Neural progenitor cell (in vitro differentiated cells): ENCODE data around the gene ORMDL3. TPM values are rescaled to one million over a fixed set of nuclear protein-coding genes. Genes with fewer than 3 reads are reported as not detected.

Source experiments
- DNase-seq: peaks from one replicate; pipeline ENCODE4 v3.0.0-alpha.2; 2016; ENCODE audit warnings: low spot score
- H2AFZ ChIP-seq: fragments of 200-600 bp; sonication (generic); replicated peaks from 2 replicates; pipeline ENCODE4 v1.6.1; 2016; ENCODE audit warnings: antibody characterized with exemption
- H3F3A ChIP-seq: fragments of 200-600 bp; sonication (generic); 2 replicates; pipeline ENCODE4 v1.6.1; 2016; ENCODE audit warnings: antibody characterized with exemption, low read depth
- H3K27ac ChIP-seq: fragments of 200-600 bp; sonication (generic); 2 replicates; pipeline ENCODE4 v1.5.1; 2016; ENCODE audit warnings: mild to moderate bottlenecking
- H3K27me3 ChIP-seq: fragments of 200-600 bp; sonication (generic); 2 replicates; pipeline ENCODE4 v1.6.1; 2016; ENCODE audit warnings: mild to moderate bottlenecking, moderate library complexity
- H3K36me3 ChIP-seq: fragments of 200-600 bp; sonication (generic); 2 replicates; pipeline ENCODE4 v1.5.1; 2016
- H3K4me1 ChIP-seq: fragments of 200-600 bp; sonication (generic); 2 replicates; pipeline ENCODE4 v1.6.1; 2016; ENCODE audit warnings: mixed run types
- H3K4me2 ChIP-seq: fragments of 200-600 bp; sonication (generic); 2 replicates; pipeline ENCODE4 v1.6.1; 2016
- H3K4me3 ChIP-seq: fragments of 200-600 bp; sonication (generic); 2 replicates; pipeline ENCODE4 v1.5.1; 2016
- H3K79me2 ChIP-seq: fragments of 200-600 bp; sonication (generic); 2 replicates; pipeline ENCODE4 v1.6.1; 2016; ENCODE audit warnings: low read depth
- H3K9ac ChIP-seq: fragments of 200-600 bp; sonication (generic); 2 replicates; pipeline ENCODE4 v1.6.1; 2016
- H3K9me3 ChIP-seq: fragments of 200-600 bp; sonication (generic); 2 replicates; pipeline ENCODE4 v1.5.1; 2016; ENCODE audit warnings: low read depth
- H4K20me1 ChIP-seq: fragments of 200-600 bp; sonication (generic); 2 replicates; pipeline ENCODE4 v1.6.1; 2016; ENCODE audit warnings: low read depth
- H3K27ac Mint-ChIP-seq: 3 replicates; pipeline ENCODE4 v1.8.0; 2021; ENCODE audit warnings: mixed read lengths
- H3K27me3 Mint-ChIP-seq: 2 replicates; pipeline ENCODE4 v1.8.0; 2022; ENCODE audit warnings: low read depth, mild to moderate bottlenecking, inconsistent platforms, moderate library complexity, mixed read lengths; ENCODE audit not compliant: insufficient read depth
- H3K36me3 Mint-ChIP-seq: 3 replicates; pipeline ENCODE4 v1.8.0; 2021; ENCODE audit warnings: mixed read lengths
- H3K4me1 Mint-ChIP-seq: 3 replicates; pipeline ENCODE4 v1.8.0; 2021; ENCODE audit warnings: mixed read lengths
- H3K4me3 Mint-ChIP-seq: 3 replicates; pipeline ENCODE4 v1.8.0; 2021; ENCODE audit warnings: mild to moderate bottlenecking, moderate library complexity, mixed read lengths
- H3K9me3 Mint-ChIP-seq: 3 replicates; pipeline ENCODE4 v1.8.0; 2020; ENCODE audit warnings: mixed read lengths
- EZH2 ChIP-seq: fragments of 200-600 bp; sonication (generic); IDR thresholded peaks from 2 replicates; pipeline ENCODE4 v1.6.1; 2017; ENCODE audit warnings: antibody characterized with exemption, mild to moderate bottlenecking, moderate library complexity
- EZH2phosphoT487 ChIP-seq: fragments of 200-600 bp; sonication (generic); IDR thresholded peaks from 2 replicates; pipeline ENCODE4 v1.6.1; 2017; ENCODE audit warnings: antibody characterized with exemption
- total RNA-seq: library from RNA; depleted of rRNA; stranded (reverse); fragments of >200 nt; gene quantifications from 2 replicates; pipeline ENCODE4 v1.2.3, GENCODE V29; 2015; ENCODE audit warnings: low replicate concordance
- TF ChIP-seq, protein P1 (sequence below): fragments of 200-600 bp; sonication (generic); IDR thresholded peaks from 2 replicates; pipeline ENCODE4 v1.5.1; 2017; ENCODE audit warnings: antibody characterized with exemption, mild to moderate bottlenecking

Gene ORMDL3
- total RNA-seq, 1 donor from 2014 or later, result 29.3 TPM

DNA sequence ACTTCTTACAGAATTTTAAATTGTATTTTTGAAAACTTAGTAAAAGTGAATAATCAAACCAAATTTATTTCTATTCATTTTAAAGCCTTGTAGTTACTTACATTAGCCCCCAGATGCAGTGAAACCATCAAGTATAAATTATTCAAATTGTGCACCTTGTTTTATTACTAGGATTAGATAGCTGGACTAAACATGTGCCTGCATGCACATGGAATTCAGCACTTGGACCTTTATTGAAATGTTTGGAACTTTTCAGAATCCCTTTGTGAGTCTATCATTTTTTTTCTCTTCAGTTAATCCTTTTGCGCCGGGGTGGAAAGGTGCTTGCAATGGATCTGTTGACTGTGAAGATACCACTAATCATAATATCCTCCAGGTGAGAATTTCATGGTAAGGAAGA is 54.6 kb downstream of the ORMDL3 start:
- Histone ChIP-seq H3K9ac (no peak overlapping the region), H3K36me3 (no peaks in the 10 kb centered on the region), H3K4me3 (no peak overlapping the region), H3K4me2 (no peak overlapping the region), H3K27ac (no peak overlapping the region), H3K79me2 (no peaks in the 10 kb centered on the region), H3K4me1 (no peaks in the 10 kb centered on the region), H3K9me3 (no peaks in the 10 kb centered on the region), H3F3A (no peaks in the 10 kb centered on the region), H3K27me3 (peaks cover 25% of the 10 kb centered on the region), H2AFZ (no peak overlapping the region), H4K20me1 (no peaks in the 10 kb centered on the region)
- TF ChIP-seq EZH2phosphoT487 (no peak), EZH2 (no peak)
- TF ChIP-seq, protein P1, sequence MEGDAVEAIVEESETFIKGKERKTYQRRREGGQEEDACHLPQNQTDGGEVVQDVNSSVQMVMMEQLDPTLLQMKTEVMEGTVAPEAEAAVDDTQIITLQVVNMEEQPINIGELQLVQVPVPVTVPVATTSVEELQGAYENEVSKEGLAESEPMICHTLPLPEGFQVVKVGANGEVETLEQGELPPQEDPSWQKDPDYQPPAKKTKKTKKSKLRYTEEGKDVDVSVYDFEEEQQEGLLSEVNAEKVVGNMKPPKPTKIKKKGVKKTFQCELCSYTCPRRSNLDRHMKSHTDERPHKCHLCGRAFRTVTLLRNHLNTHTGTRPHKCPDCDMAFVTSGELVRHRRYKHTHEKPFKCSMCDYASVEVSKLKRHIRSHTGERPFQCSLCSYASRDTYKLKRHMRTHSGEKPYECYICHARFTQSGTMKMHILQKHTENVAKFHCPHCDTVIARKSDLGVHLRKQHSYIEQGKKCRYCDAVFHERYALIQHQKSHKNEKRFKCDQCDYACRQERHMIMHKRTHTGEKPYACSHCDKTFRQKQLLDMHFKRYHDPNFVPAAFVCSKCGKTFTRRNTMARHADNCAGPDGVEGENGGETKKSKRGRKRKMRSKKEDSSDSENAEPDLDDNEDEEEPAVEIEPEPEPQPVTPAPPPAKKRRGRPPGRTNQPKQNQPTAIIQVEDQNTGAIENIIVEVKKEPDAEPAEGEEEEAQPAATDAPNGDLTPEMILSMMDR, result no peak
- H3K27me3 Mint-ChIP-seq, result peaks cover under 1% of the 10 kb centered on the region
- H3K36me3 Mint-ChIP-seq, result no peaks in the 10 kb centered on the region
- H3K4me1 Mint-ChIP-seq, result no peaks in the 10 kb centered on the region
- DNase-seq, result no peak
- no peak overlapping the region for H3K27ac Mint-ChIP-seq
- H3K9me3 Mint-ChIP-seq, result peaks cover 5% of the 10 kb centered on the region
- no peak overlapping the region for H3K4me3 Mint-ChIP-seq

DNA sequence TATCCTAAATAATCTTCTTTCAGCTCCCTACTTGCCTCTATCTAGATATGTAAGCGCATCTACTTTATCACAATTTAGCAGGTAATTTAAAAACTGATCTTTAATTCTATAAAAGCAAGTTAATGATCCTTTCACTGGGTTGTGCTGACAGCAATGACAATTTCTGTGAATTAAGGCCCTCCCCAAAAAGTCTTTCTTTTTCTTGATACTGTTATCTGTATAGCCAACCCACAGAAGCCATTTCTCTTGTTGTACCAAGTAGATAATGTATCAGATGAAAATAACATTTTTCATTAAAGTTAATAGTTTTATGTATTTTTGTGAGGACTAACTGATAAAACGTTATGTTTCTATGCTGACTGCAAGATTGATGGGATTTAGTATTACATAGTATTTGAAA is 55.6 kb downstream of the ORMDL3 start:
- peaks cover 5% of the 10 kb centered on the region for H3K27me3 Mint-ChIP-seq
- H4K20me1 ChIP-seq, result no peaks in the 10 kb centered on the region
- H3K27ac Mint-ChIP-seq, result no peak overlapping the region
- H3K4me3 ChIP-seq, result no peak overlapping the region
- no peak overlapping the region for H3K27ac ChIP-seq
- no peak overlapping the region for H3K4me3 Mint-ChIP-seq
- DNase-seq, result no peak
- H3K36me3 ChIP-seq, result no peaks in the 10 kb centered on the region
- no peaks in the 10 kb centered on the region for H3F3A ChIP-seq
- TF ChIP-seq, protein P1, result no peak
- TF ChIP-seq EZH2phosphoT487 (no peak), EZH2 (no peak)
- H3K36me3 Mint-ChIP-seq, result no peaks in the 10 kb centered on the region
- no peak overlapping the region for H3K9ac ChIP-seq
- H3K9me3 ChIP-seq, result no peaks in the 10 kb centered on the region
- H3K9me3 Mint-ChIP-seq, result peaks cover 5% of the 10 kb centered on the region
- no peaks in the 10 kb centered on the region for H3K4me1 ChIP-seq
- H3K27me3 ChIP-seq, result peaks cover 25% of the 10 kb centered on the region
- H3K4me2 ChIP-seq, result no peak overlapping the region
- no peaks in the 10 kb centered on the region for H3K79me2 ChIP-seq
- H2AFZ ChIP-seq, result no peak overlapping the region
- no peaks in the 10 kb centered on the region for H3K4me1 Mint-ChIP-seq

Other genes with a start within 250 kb of the ORMDL3 start
- 6.6 and 26.1 TPM in 2 replicates for gene PGAP3, start 239.5 kb downstream of the ORMDL3 start, total RNA-seq
- 75.2 and 116 TPM in 2 replicates for gene ERBB2, start 227.5 kb downstream of the ORMDL3 start, total RNA-seq
- gene MIEN1, start 197.1 kb downstream of the ORMDL3 start, total RNA-seq, result 20.1 and 27.6 TPM in 2 replicates
- 6.0 and 8.0 TPM in 2 replicates for gene GRB7, start 189.7 kb downstream of the ORMDL3 start, total RNA-seq
- gene IKZF3, start 63.3 kb downstream of the ORMDL3 start, total RNA-seq, result under 0.01 TPM in 1 of 2 replicates, not detected in the other
- gene ZPBP2, start 59.4 kb downstream of the ORMDL3 start, total RNA-seq, result not detected in 2 replicates
- 15.2 and 20.2 TPM in 2 replicates for gene GSDMB, start 9.0 kb downstream of the ORMDL3 start, total RNA-seq
- not detected in 2 replicates for gene LRRC3C, start 131 bp upstream of the ORMDL3 start, total RNA-seq
- gene GSDMA, start 35.4 kb upstream of the ORMDL3 start, total RNA-seq, result 0.09 TPM in 1 of 2 replicates, not detected in the other
- 71.6 and 131 TPM in 2 replicates for gene PSMD3, start 53.2 kb upstream of the ORMDL3 start, total RNA-seq
- gene CSF3, start 87.8 kb upstream of the ORMDL3 start, total RNA-seq, result not detected in 2 replicates
- gene MED24, start 126.8 kb upstream of the ORMDL3 start, total RNA-seq, result 64.3 and 109 TPM in 2 replicates
- gene THRA, start 135.4 kb upstream of the ORMDL3 start, total RNA-seq, result 14.5 and 20.8 TPM in 2 replicates
- 0.24 and 0.87 TPM in 2 replicates for gene NR1D1, start 173.0 kb upstream of the ORMDL3 start, total RNA-seq
- 144 and 190 TPM in 2 replicates for gene MSL1, start 194.4 kb upstream of the ORMDL3 start, total RNA-seq
- gene CASC3, start 212.9 kb upstream of the ORMDL3 start, total RNA-seq, result 64.0 and 68.9 TPM in 2 replicates
- gene RAPGEFL1, start 249.9 kb upstream of the ORMDL3 start, total RNA-seq, result 6.8 and 8.3 TPM in 2 replicates